ENCODE data around the gene KIAA1755.

The KIAA1755 gene

DNA sequence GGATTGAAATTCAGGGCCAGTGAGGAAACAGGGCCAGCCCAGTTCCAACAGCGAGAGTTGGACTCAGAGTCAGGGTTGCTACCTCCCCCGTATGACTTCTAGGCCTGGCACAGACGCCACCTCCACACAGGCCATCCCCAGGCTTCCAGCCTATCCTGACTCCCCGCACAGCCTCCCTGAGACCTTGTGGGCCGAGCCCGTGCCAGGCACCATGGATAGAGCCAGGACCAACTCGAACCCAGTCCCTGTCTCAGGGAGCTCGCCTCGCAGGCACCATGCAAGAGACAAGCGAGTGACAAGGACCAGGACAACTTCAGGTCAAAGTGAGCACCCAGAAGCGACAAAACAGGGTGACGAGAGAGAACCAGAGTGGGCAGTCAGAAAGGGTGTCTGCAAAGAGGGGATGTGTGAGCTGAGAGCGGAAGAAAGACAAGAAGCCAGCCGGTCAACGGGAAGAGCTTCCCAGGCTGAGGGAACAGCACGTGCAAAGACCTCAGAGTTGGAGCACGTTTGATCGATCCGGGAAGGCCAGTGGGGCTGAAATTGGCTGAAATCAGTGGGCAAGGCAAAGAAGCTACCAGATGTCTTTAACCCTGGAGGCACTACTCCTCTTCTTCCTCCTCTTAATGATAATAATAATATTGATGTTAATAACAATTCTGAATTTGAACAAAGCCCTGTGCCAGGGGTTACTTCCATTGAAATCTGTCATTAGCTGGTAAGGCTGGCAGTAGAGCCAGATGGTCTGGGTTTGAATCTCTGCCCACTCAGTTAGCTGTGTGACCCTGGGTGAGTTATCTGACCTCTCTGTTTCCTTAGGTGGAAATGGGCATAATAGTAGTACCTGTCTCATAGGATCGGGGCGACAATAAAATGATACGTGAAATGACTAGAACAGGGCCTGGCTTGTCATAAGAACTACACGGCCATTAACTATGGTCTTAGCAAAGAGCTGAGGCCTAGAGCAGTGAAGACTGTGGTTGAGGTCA lies 45.0 kb downstream of the KIAA1755 start:
- DNase-seq, result no peak

DNA sequence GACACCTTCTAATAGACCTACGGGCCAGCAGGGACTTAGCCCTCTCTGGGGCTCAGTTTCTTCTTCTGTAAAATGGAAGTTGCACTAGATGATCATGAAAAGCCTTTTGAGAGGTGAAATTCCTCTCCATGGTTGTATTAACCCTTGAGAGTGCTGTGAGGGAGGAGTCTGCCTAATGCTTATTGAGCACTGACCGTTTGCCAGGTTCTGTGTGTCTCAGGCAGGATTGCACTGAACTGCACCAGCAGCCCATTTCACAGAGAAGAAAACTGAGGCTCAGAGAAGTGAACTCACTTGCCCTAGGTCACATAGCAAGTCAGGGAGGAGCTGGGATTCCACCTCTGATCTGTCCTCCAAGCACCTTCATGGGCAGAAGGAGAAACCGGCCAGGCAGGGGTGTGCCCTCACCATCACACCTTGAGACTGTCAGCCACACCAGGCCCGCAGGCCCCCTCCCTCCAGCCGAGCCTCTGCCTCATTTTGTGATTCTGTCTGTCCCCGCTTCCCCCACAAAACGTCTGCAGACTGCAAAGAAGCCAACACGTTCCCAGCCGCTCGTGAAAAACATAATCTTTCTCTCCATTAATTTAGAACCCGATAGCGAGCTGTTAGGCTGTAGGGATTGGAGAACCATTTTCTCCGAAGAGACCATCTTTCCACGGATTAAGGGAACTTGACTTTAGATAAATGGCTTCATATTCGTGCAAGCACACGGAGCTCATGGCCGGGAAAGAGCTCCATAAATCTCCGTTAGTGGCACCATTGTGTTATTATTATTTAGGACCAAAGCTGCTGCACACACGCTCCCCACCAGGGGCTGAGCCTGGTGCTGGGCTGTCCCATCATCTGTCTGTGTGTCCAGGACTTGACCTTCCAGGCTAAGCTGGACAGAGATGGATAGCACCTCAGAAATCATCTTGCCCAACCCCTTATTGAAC lies 46.0 kb downstream of the KIAA1755 start:
- no peak for DNase-seq

DNA sequence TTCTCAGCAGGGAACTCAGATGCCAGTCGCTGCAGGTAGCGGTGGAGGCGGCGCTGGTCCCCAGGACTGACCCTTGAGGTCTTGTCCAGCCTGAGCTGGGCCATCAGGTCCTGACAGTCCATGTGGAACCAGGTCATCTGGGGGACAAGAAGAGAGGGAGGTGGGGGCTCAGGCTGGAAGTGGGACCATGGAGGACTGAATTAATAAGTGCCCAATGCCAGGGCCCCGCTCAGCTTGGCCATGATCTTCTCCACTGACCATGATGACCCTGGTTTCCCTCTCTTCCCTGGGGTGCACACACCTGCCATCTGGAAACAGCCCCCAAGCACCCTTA lies 47.0 kb downstream of the KIAA1755 start:
- no peak for DNase-seq

DNA sequence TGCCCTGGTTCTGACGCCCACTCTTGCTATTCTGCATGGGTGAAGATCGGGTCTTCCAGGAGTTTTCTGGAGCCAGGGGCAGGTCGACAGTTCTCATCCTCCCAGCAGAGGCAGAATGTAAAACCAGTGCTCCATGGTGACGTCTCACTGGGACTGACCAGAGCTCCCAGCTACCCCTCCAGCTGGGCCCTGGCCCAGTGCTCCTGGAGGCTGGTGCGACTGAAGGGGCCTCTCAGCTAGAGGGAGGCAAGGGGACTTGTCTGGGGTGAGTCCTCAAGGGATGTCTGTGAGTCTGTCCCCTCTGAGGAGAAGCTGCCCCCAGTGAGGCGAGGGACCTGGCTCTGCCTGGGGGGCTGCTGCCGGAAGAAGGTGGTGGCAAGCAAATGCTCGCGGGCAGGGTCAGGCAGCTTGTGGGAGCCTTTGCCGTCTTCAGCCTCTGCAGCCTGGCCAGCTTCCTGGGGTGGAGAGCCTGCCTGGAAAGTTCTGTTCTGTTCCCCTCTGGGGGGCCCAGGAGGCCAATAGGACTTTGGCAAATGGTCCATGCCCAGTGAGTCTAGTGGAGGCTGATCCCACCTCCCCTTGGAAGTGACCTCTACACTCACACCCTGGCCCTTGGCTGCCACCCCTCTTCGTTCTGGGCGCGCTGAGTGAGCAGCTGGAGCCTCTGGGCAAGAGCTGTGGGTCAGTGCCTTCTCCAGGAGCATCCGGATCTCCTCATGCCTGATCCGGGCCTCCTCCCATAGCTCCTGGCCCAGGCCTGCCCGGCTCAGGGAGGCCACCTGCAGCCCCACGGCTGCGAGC lies 47.5 kb downstream of the KIAA1755 start:
- DNase-seq, result no peak

- DNase-seq, result no peak
Observed at GRCh38 chr20:38211200-38212097, 49.1 kb downstream of the KIAA1755 start.

DNA sequence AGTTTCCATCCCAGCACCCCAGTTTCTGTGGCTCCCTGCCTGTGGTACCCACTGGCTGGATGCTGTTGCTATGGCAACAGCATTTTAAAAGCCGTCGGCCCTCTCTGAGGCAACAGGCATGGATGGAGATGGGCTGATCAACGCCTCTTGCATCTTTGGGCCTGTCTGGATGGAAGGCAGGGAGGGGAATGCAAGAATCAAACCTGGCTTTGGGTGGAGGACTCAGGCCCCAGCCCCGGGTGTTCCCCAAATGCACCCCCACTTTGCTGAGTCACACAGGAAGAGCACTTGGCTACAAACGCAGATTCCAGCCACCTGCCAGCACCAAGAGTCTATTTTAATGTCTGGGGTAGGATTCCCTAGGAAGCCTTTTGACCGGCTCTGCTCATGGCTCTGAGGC lies 49.8 kb downstream of the KIAA1755 start:
- DNase-seq, result no peak

DNA sequence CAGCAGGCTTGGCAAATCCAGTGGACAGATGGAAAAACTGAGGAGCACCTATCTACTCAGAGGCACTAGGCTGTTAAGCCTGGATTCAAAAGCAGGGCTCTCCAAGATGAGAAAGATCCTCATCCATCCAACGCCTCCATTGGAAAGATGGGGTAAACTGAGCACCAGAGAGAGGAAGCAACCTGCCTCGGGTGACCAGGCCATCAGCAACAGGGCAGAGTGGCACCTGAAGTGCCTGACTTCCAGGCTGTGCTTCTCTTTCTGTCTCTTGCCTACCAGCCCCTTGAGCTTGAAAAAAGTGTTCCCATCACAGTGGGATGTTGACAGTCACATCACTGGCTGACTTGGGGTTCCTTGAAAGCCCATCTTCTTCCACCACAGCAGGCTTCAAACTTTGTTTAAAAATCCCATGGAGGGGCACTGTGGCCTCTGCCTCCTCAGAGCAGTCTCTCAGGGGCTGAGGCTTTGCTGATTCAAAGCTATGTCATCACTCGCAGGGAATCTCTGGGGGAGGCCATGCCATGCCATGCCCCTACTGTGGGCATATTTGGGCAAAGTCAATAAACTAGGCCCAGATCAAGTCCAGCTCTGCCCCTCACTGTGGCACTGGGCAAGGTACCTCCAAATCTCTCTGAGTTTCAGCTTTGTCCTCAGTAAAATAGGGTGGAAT lies 50.7 kb downstream of the KIAA1755 start:
- no peak for DNase-seq

GRCh38 chr20:38209054-38209675 lies 51.4 kb downstream of the KIAA1755 start:
- no peak for DNase-seq

- no peak for DNase-seq
Observed at GRCh38 chr20:38208523-38208922, 52.0 kb downstream of the KIAA1755 start.

- DNase-seq, result no peak
Observed at GRCh38 chr20:38208088-38208487, 52.4 kb downstream of the KIAA1755 start.

DNA sequence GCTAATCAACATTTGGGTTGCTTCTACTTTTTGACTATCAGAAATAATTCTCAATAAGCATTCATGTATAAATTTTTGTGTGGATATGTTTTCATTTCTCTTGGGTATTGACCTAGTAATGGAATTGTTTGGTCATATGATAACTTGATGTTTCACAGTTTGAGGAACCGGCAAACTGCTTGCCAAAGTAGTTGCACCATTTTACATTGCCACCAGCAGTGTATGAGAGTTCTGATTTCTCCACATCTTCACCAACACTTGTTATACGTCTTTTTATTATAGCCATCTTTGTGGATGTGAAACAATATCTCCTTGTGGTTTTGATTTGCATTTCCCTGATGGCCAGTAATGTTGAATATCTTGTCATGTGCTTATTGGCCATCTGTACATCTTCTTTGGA lies 52.9 kb downstream of the KIAA1755 start:
- no peak for DNase-seq

DNA sequence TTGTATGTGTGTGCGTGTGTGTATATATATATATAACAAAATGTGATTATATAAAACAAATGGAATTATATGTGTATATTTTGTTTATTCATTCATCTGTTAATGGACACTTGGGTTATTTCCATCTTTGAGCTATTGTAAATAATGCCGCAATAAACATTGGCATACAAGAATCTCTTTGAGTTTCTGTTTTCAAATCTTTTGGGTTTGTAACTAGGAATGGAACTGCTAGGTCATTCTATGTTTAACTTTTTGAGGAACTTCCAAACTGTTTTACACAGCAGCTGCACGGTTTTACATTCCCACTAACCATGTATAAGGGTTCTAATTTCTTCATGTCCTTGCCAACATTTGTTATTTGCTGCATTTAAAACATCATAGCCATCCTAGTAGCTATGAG lies 55.5 kb downstream of the KIAA1755 start:
- no peak for DNase-seq

DNA sequence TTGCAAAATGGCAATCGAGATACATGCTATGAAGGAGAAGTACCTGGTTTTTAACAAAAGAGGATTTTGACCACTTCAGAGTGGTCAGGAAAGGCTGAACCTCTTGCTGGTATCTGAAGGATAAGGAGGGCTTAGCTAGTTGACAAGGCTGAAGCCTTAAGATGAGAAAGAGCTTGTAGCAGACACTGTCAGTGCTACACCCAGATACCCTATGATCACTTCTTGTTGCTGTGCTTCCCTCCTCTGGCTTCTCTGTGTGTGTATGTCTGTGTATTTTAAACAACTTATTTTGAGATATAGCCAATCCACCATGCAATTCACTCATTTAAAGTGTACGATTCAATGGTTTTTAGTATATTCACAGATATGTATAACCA lies 56.6 kb downstream of the KIAA1755 start:
- no peak for DNase-seq

DNA sequence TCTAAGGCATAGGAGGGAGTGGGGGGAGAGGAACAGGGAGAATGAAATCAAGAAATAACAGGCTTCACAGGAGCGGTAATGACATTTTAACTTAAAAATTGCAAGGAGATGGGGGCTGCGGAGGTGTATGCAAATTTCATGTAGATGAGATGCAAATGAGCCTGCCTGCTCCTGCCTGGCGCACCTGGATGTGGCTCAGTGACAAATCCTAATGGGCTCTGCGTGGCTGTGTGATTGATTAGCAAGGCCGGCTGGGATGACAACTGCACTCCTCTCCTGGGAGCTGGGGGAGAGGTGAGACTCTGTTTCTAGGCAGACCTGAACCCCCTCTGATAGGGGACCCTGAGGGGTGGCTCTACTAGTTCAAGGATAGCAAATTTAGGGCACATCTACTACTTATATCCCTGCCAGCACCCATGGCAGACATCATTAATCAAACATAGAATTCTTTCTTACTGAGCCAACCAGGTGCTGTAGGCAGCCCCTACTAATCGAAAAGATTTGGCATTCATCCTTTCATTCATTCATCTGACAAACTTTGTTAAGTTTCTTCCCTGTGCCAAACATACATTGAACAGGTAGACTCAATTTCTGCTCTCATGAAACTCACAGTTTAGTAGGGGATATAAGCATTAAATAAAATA lies 57.1 kb downstream of the KIAA1755 start:
- DNase-seq, result no peak

GRCh38 chr20:38202982-38203293 lies 57.6 kb downstream of the KIAA1755 start:
- DNase-seq, result no peak

GRCh38 chr20:38202153-38202981 lies 58.2 kb downstream of the KIAA1755 start:
- DNase-seq, result no peak

GRCh38 chr20:38201356-38201755 lies 59.2 kb downstream of the KIAA1755 start:
- DNase-seq, result no peak

GRCh38 chr20:38200646-38201045 lies 59.9 kb downstream of the KIAA1755 start:
- no peak for DNase-seq

All from NCI-H1436 treated with DMSO at 0.1 percent for 48 hours (cell line).